GM19043 (cell line): ENCODE measurements around the gene BDKRB1.

Experiments
- ATAC-seq: cut with Tn5 transposase; IDR thresholded peaks from one replicate; pipeline ENCODE4 v1.9.1; 2021; ENCODE audit warnings: low read depth; ENCODE audit not compliant: unreplicated experiment

Gene BDKRB1

DNA sequence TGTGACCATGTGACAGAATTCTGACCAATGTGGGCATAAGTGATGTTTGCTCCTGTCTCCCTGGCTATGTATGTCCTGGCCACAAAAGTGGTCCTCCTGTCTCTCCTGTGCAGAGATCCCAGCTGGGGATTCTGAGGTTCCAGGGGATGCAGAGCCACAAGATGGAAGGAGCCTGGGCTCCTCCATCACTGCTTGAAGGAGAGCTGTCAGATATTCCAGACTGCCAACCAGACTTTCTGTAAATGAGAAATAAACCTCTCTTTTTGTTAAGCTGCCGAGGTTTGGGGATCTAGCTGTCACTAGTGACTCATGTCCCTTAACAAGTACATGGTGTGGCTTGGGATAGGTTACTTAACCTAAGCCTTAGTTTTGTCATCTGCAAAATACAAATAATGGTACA, 21.9 kb downstream of the BDKRB1 start:
- ATAC-seq: no peak

DNA sequence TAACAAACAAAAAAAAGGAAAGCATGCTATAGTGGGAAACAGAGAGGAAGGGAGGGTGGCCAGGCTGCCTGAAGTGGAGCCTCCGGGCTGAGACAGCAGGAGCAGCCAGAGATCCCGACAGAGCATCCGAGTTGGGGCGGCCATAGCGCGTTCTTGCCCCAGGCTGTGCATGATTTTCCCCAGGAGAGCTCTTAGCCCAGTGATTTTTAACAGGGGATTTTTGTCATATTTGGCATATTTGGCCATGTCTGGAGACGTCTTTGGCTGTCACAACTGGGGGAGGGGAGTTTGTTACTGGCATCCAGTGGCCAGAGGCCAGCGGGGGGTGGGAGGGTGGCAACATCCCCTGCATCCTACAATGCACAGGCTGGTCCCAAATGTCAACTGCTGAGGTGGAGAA, 23.6 kb downstream of the BDKRB1 start:
- ATAC-seq: no peak

- ATAC-seq: no peak
Observed at GRCh38 chr14:96280104-96280503, 24.1 kb downstream of the BDKRB1 start.

GRCh38 chr14:96281486-96281885, 25.5 kb downstream of the BDKRB1 start:
- no peak for ATAC-seq

DNA sequence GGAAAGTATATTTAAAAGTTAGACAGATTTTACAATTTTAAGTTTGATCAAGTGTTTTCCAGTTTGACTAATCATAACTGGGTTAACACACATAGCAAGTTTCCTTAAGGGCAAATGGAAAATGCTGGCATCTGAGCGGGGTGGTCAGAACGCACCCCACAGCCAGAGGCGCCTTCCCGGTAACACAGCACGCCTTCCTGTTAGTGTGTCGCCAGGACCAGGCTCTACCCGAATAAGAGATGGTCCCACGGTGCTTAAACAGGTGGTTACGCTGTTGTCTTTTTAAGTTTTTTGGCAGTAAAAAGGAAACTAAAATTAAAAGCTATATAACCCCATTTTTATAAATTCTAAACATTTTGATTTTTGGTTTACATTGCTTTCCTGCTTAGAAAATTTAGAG, 28.0 kb downstream of the BDKRB1 start:
- no peak for ATAC-seq

DNA sequence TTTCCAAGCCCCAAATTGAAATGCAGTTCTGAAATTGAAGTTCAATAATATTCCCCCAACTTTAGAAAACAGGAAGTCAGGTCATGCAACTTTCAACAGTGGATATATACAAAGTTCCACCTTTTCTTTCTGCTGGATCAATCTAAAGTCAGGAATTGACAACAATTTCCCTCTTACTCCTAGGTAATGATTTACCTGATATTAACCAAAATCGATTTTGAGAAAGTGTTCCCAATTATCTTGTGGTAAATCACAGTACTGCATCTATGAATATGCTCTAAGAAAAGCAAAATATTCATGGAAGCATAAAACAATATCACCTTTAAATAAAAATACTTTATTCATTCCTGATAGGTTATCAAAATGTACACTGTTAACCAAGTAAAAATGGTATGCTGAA, 28.4 kb downstream of the BDKRB1 start:
- ATAC-seq: no peak

DNA sequence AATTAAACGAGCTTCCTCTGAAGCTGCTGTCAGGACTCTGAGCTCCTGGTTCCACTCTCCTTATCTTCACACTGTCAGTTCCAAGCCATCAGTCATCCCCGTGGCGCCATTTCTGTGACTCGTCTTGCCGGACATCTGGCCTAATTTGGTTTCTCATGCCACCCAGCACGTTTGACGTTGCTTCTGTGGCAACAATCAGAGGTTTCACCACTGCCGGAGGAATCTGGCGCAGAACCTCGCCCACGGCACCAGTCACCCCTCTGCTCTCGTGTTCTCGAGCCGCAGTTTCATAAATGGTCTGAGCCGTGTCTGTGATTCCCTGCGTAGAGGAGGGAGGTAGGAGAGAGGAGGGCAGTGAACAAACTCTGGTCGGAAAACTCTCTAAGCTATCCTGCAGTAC, 29.7 kb downstream of the BDKRB1 start:
- no peak for ATAC-seq

GRCh38 chr14:96286251-96286650, 30.2 kb downstream of the BDKRB1 start:
- ATAC-seq: no peak

DNA sequence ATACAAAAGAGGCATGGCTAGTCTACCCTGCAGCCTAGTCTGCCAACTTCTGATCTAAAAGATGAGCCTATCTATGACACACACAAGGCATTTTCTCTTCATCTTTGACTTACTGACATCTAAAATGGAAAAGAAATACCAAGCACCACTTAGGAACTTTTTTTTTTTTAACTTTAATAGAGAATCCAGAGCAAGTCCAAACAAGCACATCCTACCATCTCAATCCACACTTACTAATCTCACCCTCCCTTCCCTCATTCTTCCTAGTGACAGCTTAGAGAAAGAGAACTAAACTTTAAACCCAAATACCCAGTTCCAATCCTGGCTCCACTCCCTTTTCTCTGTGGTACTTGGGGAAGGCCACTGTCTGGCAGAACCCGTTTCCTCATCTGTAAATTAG, 31.8 kb downstream of the BDKRB1 start:
- no peak for ATAC-seq

- ATAC-seq: no peak
Observed at GRCh38 chr14:96294246-96294645, 38.2 kb downstream of the BDKRB1 start.

- ATAC-seq: no peak
Observed at GRCh38 chr14:96297000-96297399, 41.0 kb downstream of the BDKRB1 start.

- ATAC-seq: no peak
Observed at GRCh38 chr14:96297997-96298515, 42.0 kb downstream of the BDKRB1 start.

DNA sequence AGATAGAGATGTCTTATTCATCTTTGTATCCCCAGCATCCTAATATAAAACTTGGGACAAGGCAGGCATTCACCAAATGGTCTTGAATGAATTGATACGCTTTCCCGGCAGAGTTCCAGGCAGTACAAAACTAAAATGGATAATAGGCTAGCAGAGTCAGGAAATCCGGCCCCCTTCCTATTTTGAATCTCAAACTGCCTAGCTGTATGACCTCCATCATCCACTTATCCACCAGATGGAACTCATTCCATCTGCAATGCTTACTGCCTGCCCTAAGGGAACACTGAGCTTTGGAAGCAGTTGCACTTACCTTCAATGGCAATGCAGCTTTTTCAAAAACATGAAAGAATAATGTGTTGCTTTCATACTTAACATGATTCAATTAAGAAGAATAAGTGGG, 43.4 kb downstream of the BDKRB1 start:
- ATAC-seq: no peak

GRCh38 chr14:96303981-96304380, 48.0 kb downstream of the BDKRB1 start:
- ATAC-seq: no peak

- no peak for ATAC-seq
Observed at GRCh38 chr14:96304956-96305355, 48.9 kb downstream of the BDKRB1 start.

GRCh38 chr14:96307434-96307833, 51.4 kb downstream of the BDKRB1 start:
- no peak for ATAC-seq

DNA sequence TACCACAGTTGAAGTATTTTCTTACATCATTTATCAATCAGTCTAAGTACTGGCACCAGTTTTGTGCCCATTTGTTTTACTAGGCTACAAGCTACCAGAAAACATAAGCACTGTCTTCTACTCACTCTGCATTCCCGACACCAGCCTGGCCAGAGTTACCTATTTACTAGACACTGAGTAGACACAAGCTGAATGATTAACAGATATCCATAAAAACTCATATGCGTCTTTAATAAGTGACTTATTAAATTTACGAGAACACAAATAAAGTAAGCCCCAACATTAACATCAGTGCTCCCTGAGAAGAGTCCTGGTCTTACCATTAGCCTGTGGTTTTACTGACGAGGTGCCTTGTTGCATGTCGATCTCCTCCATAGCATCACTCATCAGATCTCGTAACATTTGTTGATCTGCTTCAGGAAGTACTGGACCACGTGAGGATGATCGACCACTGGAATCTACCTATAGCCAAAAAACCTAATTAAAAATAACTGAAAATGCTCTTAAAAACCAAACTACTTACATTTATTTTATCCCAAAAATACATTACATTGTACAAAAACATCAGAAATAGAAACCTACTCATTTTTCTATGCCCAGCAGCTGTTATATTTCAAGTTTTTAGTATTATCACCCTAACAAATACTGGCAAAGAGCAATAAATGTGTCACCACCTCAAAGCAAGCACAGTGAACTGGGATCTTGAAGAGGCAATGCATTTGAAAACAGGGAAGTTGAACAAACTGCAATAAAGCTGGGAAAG, 53.3 kb downstream of the BDKRB1 start:
- no peak for ATAC-seq

DNA sequence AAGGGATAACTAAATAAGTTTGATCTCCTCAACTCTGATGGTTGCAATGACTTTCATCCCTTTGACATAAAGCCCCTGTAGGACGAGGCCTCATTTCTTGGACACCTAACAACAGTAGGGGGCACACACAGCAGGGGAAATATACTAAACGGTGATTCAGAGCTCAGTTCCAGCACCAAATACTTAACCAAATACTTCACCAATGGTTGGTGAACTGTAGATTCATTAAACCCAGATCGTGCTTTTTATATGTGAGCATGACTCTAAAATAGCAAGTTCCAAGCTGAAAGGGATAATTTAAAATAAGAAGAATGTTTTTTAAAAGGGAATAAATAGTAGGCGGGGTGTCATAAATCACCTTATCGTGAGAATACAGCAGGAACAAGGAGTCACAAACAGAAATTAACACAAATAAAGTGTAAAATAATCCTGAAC, 53.9 kb downstream of the BDKRB1 start:
- ATAC-seq: no peak

DNA sequence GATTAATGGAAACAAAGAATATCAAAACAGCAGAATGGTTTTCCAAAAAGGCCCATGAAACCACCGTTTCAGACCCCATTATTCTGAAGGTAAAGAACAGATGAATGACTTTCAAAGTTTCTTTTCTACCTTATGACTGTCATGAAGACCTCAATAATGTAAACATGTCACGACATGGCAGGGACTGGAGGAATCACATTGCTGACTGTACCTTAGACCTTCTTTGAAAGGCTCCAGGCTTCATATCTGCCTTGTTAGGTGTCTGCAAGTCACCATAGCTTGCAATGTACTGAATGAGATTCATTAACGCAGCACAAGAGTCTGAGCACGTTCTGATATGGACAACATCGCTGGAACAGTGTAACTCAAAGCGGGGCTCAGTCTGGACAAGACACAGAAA, 54.9 kb downstream of the BDKRB1 start:
- ATAC-seq: no peak
